ENCODE data around the gene OR2S2. TPM values are rescaled to one million over a fixed set of nuclear protein-coding genes. Genes with fewer than 3 reads are reported as not detected.

The OR2S2 gene
- total RNA-seq, 1 experiment from 2014 or later, result not detected

DNA sequence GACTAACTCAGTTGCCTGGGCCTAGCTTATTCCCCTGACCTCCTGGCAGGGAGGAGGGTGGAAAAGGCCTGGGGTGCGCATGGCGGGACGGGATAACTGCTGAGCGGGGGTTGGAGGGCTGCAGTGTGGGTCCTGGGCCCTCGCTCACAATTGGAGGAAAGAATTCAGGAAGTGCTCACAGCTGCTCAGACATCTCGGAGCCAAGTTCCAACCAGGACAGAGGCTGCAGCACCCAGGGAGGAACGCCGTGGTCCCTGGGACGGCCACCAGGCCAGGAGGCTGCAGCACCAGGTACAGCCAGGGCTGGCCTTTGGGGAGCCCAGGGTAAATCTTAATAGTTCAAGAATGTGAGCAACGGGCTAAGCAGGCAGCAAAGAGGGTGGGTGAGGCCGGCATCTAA, 48.7 kb downstream of the OR2S2 start, which contains the start of gene SPAAR:
SPAAR (plus strand) TSS at position 217 of the 400 bp plus-strand sequence. CDS start 974 bp downstream, outside the sequence.
- intact Hi-C loops (cut with micrococcal nuclease), result no loop called here
- Histone ChIP-seq H3K9me3 (ENCODE audit: low read length) (no peaks in the 10 kb centered on the region), H4K20me1 (ENCODE audit: low read length) (no peaks in the 10 kb centered on the region), H3K4me3 (ENCODE audit: low read length) (peak within 1 kb of the TSS; percentile 49; the same call in 1 of the 2 replicates), H3K9ac (ENCODE audit: low read length) (peak within 1 kb of the TSS; percentile 68), H3K9me2 (replicated peaks; ENCODE audit: low read length) (no peaks in the 10 kb centered on the region), H3K27me3 (ENCODE audit: low read length) (no peaks in the 10 kb centered on the region), H3K36me3 (ENCODE audit: low read depth, low read length) (no peaks in the 10 kb centered on the region), H3K4me1 (ENCODE audit: insufficient read depth, low read length) (peaks cover 72% of the 10 kb centered on the region), H3K27ac (ENCODE audit: low read length) (peak within 1 kb of the TSS; percentile 94), H3K79me2 (ENCODE audit: low read length) (peaks cover 10% of the 10 kb centered on the region), H3K4me2 (ENCODE audit: low read length) (peak within 1 kb of the TSS; percentile 77), H2AFZ (ENCODE audit: low read length) (peak within 1 kb of the TSS; percentile 49), H3F3A (ENCODE audit: low read length, unreplicated experiment) (peaks cover 11% of the 10 kb centered on the region)
- TF ChIP-seq, protein P1, sequence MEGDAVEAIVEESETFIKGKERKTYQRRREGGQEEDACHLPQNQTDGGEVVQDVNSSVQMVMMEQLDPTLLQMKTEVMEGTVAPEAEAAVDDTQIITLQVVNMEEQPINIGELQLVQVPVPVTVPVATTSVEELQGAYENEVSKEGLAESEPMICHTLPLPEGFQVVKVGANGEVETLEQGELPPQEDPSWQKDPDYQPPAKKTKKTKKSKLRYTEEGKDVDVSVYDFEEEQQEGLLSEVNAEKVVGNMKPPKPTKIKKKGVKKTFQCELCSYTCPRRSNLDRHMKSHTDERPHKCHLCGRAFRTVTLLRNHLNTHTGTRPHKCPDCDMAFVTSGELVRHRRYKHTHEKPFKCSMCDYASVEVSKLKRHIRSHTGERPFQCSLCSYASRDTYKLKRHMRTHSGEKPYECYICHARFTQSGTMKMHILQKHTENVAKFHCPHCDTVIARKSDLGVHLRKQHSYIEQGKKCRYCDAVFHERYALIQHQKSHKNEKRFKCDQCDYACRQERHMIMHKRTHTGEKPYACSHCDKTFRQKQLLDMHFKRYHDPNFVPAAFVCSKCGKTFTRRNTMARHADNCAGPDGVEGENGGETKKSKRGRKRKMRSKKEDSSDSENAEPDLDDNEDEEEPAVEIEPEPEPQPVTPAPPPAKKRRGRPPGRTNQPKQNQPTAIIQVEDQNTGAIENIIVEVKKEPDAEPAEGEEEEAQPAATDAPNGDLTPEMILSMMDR (conservative IDR thresholded peaks at IDR 0.05; ENCODE audit: low read depth, low read length), result no peak
- TF ChIP-seq EZH2phosphoT487 (IDR thresholded peaks at IDR 0.05; ENCODE audit: borderline replicate concordance, low read length), result no peak
- POLR2A ChIA-PET (ENCODE audit: unreplicated experiment), result no interaction called here
- CTCF ChIA-PET, result no interaction called here
- ATAC-seq (no peak), DNase-seq (no peak)
- no TSS peak for BruUV-seq (replicated peaks)

DNA sequence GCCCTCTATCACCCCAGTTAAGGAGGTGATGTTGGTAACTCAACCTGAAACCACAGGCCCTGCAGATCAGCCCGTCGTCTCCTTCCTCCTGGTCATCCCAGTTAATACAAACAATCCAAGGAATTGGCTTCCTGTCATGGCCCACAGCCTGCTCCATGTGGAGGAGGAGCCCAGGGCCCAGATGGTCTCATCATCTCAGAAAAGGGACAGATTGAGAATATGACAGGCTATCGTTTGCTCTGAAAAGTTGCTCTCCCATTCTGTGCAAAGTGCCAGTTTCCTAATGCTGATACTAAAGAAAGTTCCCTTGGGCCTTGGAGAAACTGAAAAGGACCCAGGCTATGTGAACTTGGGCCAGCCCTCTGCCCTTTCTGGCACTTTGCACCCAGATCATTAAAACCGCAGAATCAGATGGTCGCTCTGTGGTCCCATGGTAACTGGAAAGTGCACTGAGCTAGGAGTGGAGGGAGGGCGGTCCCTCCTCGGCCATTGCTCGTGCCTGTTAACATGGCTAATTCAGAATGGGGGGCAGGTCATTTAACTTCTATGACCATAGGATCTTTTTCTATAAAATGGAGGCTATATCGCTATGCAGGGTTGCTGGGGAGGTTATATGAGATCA, 49.3 kb downstream of the OR2S2 start:
- Histone ChIP-seq H3K9me2 (replicated peaks; ENCODE audit: low read length) (no peaks in the 10 kb centered on the region), H3K9ac (ENCODE audit: low read length) (peak overlapping the region; percentile 68), H3K36me3 (ENCODE audit: low read depth, low read length) (no peaks in the 10 kb centered on the region), H3K9me3 (ENCODE audit: low read length) (no peaks in the 10 kb centered on the region), H4K20me1 (ENCODE audit: low read length) (no peaks in the 10 kb centered on the region), H3K27me3 (ENCODE audit: low read length) (no peaks in the 10 kb centered on the region), H3K4me1 (ENCODE audit: insufficient read depth, low read length) (peaks cover 74% of the 10 kb centered on the region), H3K4me2 (ENCODE audit: low read length) (peak overlapping the region; percentile 77), H3K27ac (ENCODE audit: low read length) (peak overlapping the region; percentile 94), H2AFZ (ENCODE audit: low read length) (peak overlapping the region; percentile 49), H3F3A (ENCODE audit: low read length, unreplicated experiment) (peaks cover 11% of the 10 kb centered on the region), H3K4me3 (ENCODE audit: low read length) (peak overlapping the region; percentile 49; the same call in 1 of the 2 replicates), H3K79me2 (ENCODE audit: low read length) (peaks cover 10% of the 10 kb centered on the region)
- TF ChIP-seq, protein P1 (conservative IDR thresholded peaks at IDR 0.05; ENCODE audit: low read depth, low read length), result no peak
- TF ChIP-seq EZH2 (IDR thresholded peaks at IDR 0.05; ENCODE audit: low read length, unreplicated experiment), result no peak
- TF ChIP-seq EZH2phosphoT487 (IDR thresholded peaks at IDR 0.05; ENCODE audit: borderline replicate concordance, low read length), result no peak
- ChIA-PET POLR2A (ENCODE audit: unreplicated experiment) (no interaction called here), CTCF (no interaction called here)
- ATAC-seq (peak; percentile 26), DNase-seq (no peak)
- BruUV-seq (replicated peaks), result no TSS peak
- intact Hi-C loops (cut with micrococcal nuclease), result no loop called here
